ENCODE measurements around the gene USHBP1. TPM values are rescaled to one million over a fixed set of nuclear protein-coding genes. Genes with fewer than 3 reads are reported as not detected.

The USHBP1 gene
- total and polyA plus RNA-seq, 5 donors from 2014 or later, result not detected

- peak within 1 kb of the TSS; percentile 90 to 94 (median 92) for H3K4me3 Mint-ChIP-seq
- DNase-seq (peak; percentile 84 to 96 (median 90)), ATAC-seq (ENCODE audit: low read depth in 2 of 2) (peak; percentile 95)
- peaks cover 29% of the 10 kb centered on the region for H3K36me3 Mint-ChIP-seq
- no peaks in the 10 kb centered on the region for H3K9me3 ChIP-seq (ENCODE audit: control insufficient read depth in 2 of 2, low read length in 2 of 2)
- H3K4me1 ChIP-seq (ENCODE audit: control insufficient read depth, insufficient read depth, low read length, poor library complexity, severe bottlenecking), result peaks cover 18% of the 10 kb centered on the region
- peak within 1 kb of the TSS; percentile 92 for H3K27ac ChIP-seq (ENCODE audit: insufficient read depth, low read length, poor library complexity, severe bottlenecking)
- H3K4me3 ChIP-seq (ENCODE audit: low read depth, low read length), result peak within 1 kb of the TSS; percentile 75
- no peaks in the 10 kb centered on the region for H3K9me3 Mint-ChIP-seq
- H3K27me3 Mint-ChIP-seq, result peaks cover 5% of the 10 kb centered on the region
- no peaks in the 10 kb centered on the region for H3K27me3 ChIP-seq (ENCODE audit: control insufficient read depth, insufficient read depth, low read length)
- H3K4me1 Mint-ChIP-seq, result peaks cover 3 to 20% (median 10%) of the 10 kb centered on the region in 4 donors
- peak within 1 kb of the TSS; percentile 97 to 100 (median 99) for H3K27ac Mint-ChIP-seq
- H3K36me3 ChIP-seq (ENCODE audit: control insufficient read depth, insufficient read depth, low read length), result peaks cover 23% of the 10 kb centered on the region
These were observed 49.2 kb downstream of the USHBP1 start, which contains the start of gene USE1 for GRCh38 chr19:17215127-17215971. Gene USE1 (plus strand): TSS chr19:17215357. CDS start chr19:17215406, 49 bp downstream.

- H3K27me3 Mint-ChIP-seq, result peaks cover 5% of the 10 kb centered on the region
- Histone ChIP-seq H3K9me3 (ENCODE audit: control insufficient read depth in 2 of 2, low read length in 2 of 2) (no peaks in the 10 kb centered on the region), H3K4me1 (ENCODE audit: control insufficient read depth, insufficient read depth, low read length, poor library complexity, severe bottlenecking) (peaks cover 18% of the 10 kb centered on the region), H3K27ac (ENCODE audit: insufficient read depth, low read length, poor library complexity, severe bottlenecking) (peak overlapping the region; percentile 92), H3K4me3 (ENCODE audit: low read depth, low read length) (peak overlapping the region; percentile 75), H3K27me3 (ENCODE audit: control insufficient read depth, insufficient read depth, low read length) (no peaks in the 10 kb centered on the region), H3K36me3 (ENCODE audit: control insufficient read depth, insufficient read depth, low read length) (peaks cover 29% of the 10 kb centered on the region)
- H3K4me1 Mint-ChIP-seq, result peaks cover 3 to 20% (median 10%) of the 10 kb centered on the region in 4 donors
- ATAC-seq (ENCODE audit: low read depth in 2 of 2) (no peak), DNase-seq (no peak)
- peak overlapping the region; percentile 90 to 94 (median 92) for H3K4me3 Mint-ChIP-seq
- H3K36me3 Mint-ChIP-seq, result peaks cover 27% of the 10 kb centered on the region
- peak overlapping the region; percentile 97 to 100 (median 99) for H3K27ac Mint-ChIP-seq
- no peaks in the 10 kb centered on the region for H3K9me3 Mint-ChIP-seq
These were observed 49.9 kb downstream of the USHBP1 start for GRCh38 chr19:17214508-17215126.

- Histone ChIP-seq H3K4me1 (ENCODE audit: control insufficient read depth, insufficient read depth, low read length, poor library complexity, severe bottlenecking) (peaks cover 18% of the 10 kb centered on the region), H3K9me3 (ENCODE audit: control insufficient read depth in 2 of 2, low read length in 2 of 2) (no peaks in the 10 kb centered on the region), H3K27ac (ENCODE audit: insufficient read depth, low read length, poor library complexity, severe bottlenecking) (no peak overlapping the region), H3K36me3 (ENCODE audit: control insufficient read depth, insufficient read depth, low read length) (peaks cover 36% of the 10 kb centered on the region), H3K4me3 (ENCODE audit: low read depth, low read length) (no peak overlapping the region), H3K27me3 (ENCODE audit: control insufficient read depth, insufficient read depth, low read length) (no peaks in the 10 kb centered on the region)
- DNase-seq (no peak), ATAC-seq (ENCODE audit: low read depth in 2 of 2) (no peak)
- Mint-ChIP-seq H3K9me3 (no peaks in the 10 kb centered on the region), H3K4me3 (peak overlapping the region in 2 of 4 donors; percentile 28 to 77), H3K27ac (no peak overlapping the region), H3K4me1 (peaks cover 3 to 20% (median 10%) of the 10 kb centered on the region in 4 donors), H3K27me3 (peaks cover 5% of the 10 kb centered on the region), H3K36me3 (peaks cover 26% of the 10 kb centered on the region)
These were observed 51.2 kb downstream of the USHBP1 start for GRCh38 chr19:17213334-17213733.

GRCh38 chr19:17211547-17212446 is 52.7 kb downstream of the USHBP1 start:
- Mint-ChIP-seq H3K27me3 (peaks cover 5% of the 10 kb centered on the region), H3K36me3 (peaks cover 20% of the 10 kb centered on the region), H3K9me3 (no peaks in the 10 kb centered on the region), H3K4me1 (peaks cover 3 to 20% (median 10%) of the 10 kb centered on the region in 4 donors), H3K4me3 (peak overlapping the region in 1 of 4 donors; percentile 32), H3K27ac (no peak overlapping the region)
- no peak overlapping the region for H3K27ac ChIP-seq (ENCODE audit: insufficient read depth, low read length, poor library complexity, severe bottlenecking)
- no peaks in the 10 kb centered on the region for H3K27me3 ChIP-seq (ENCODE audit: control insufficient read depth, insufficient read depth, low read length)
- H3K4me1 ChIP-seq (ENCODE audit: control insufficient read depth, insufficient read depth, low read length, poor library complexity, severe bottlenecking), result peaks cover 18% of the 10 kb centered on the region
- ATAC-seq (ENCODE audit: low read depth in 2 of 2) (no peak), DNase-seq (no peak)
- no peaks in the 10 kb centered on the region for H3K9me3 ChIP-seq (ENCODE audit: control insufficient read depth in 2 of 2, low read length in 2 of 2)
- H3K4me3 ChIP-seq (ENCODE audit: low read depth, low read length), result no peak overlapping the region
- peaks cover 27% of the 10 kb centered on the region for H3K36me3 ChIP-seq (ENCODE audit: control insufficient read depth, insufficient read depth, low read length)

- H3K9me3 ChIP-seq (ENCODE audit: control insufficient read depth in 2 of 2, low read length in 2 of 2), result no peaks in the 10 kb centered on the region
- H3K27me3 ChIP-seq (ENCODE audit: control insufficient read depth, insufficient read depth, low read length), result no peaks in the 10 kb centered on the region
- no peak for ATAC-seq (ENCODE audit: low read depth in 2 of 2)
- no peak overlapping the region for H3K4me3 Mint-ChIP-seq
- H3K27ac ChIP-seq (ENCODE audit: insufficient read depth, low read length, poor library complexity, severe bottlenecking), result no peak overlapping the region
- no peak overlapping the region for H3K4me3 ChIP-seq (ENCODE audit: low read depth, low read length)
- DNase-seq, result no peak
- peaks cover 5% of the 10 kb centered on the region for H3K27me3 Mint-ChIP-seq
- peaks cover 30% of the 10 kb centered on the region for H3K36me3 ChIP-seq (ENCODE audit: control insufficient read depth, insufficient read depth, low read length)
- peaks cover 3 to 11% (median 7%) of the 10 kb centered on the region in 4 donors for H3K4me1 Mint-ChIP-seq
- peaks cover 9% of the 10 kb centered on the region for H3K4me1 ChIP-seq (ENCODE audit: control insufficient read depth, insufficient read depth, low read length, poor library complexity, severe bottlenecking)
- H3K27ac Mint-ChIP-seq, result peak overlapping the region in 2 of 3 donors; percentile 44 to 48
- no peaks in the 10 kb centered on the region for H3K9me3 Mint-ChIP-seq
- H3K36me3 Mint-ChIP-seq, result peaks cover 20% of the 10 kb centered on the region
These were observed 54.2 kb downstream of the USHBP1 start for GRCh38 chr19:17210296-17210695.

- no peak overlapping the region for H3K4me3 ChIP-seq (ENCODE audit: low read depth, low read length)
- Mint-ChIP-seq H3K4me1 (peaks cover 0 to 4% (median 0%) of the 10 kb centered on the region in 4 donors), H3K9me3 (no peaks in the 10 kb centered on the region), H3K27ac (peak overlapping the region in 2 of 3 donors; percentile 69 to 72), H3K4me3 (no peak overlapping the region), H3K27me3 (peaks cover 1% of the 10 kb centered on the region), H3K36me3 (peaks cover 17% of the 10 kb centered on the region)
- H3K27me3 ChIP-seq (ENCODE audit: control insufficient read depth, insufficient read depth, low read length), result no peaks in the 10 kb centered on the region
- H3K4me1 ChIP-seq (ENCODE audit: control insufficient read depth, insufficient read depth, low read length, poor library complexity, severe bottlenecking), result peaks cover under 1% of the 10 kb centered on the region
- H3K27ac ChIP-seq (ENCODE audit: insufficient read depth, low read length, poor library complexity, severe bottlenecking), result no peak overlapping the region
- peaks cover 30% of the 10 kb centered on the region for H3K36me3 ChIP-seq (ENCODE audit: control insufficient read depth, insufficient read depth, low read length)
- no peaks in the 10 kb centered on the region for H3K9me3 ChIP-seq (ENCODE audit: control insufficient read depth in 2 of 2, low read length in 2 of 2)
- DNase-seq (peak in 2 of 3 donors; percentile 11 to 39), ATAC-seq (ENCODE audit: low read depth in 2 of 2) (no peak)
These were observed 55.2 kb downstream of the USHBP1 start for GRCh38 chr19:17209126-17210036.
